ENCODE results near the gene AAK1.

DNA sequence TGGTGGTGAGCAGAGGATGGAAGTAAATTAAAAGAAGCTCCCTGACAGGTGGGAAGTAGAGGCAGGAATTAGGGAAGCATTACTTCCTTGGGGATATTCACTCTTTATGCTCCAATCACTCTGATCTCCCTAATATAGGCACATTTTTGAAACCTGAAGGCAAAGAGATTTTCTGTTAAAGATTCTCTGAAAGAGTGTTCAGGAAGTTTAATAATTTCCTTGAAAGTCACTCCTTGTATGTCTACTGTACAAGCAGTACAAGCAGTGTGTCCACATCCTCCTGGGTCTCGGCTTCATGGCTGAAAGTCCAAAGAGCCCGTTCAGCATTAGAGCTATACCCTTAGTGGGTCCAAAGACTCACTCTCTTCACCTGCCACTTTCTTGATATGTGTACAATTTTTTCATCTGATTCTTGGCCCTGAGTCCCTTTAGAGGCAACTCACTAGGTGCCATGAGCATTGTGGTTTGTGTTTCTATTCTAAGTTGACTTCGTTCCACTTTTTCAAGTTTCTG is 60.2 kb downstream of the AAK1 start:
- TF ChIP-seq, protein P1, sequence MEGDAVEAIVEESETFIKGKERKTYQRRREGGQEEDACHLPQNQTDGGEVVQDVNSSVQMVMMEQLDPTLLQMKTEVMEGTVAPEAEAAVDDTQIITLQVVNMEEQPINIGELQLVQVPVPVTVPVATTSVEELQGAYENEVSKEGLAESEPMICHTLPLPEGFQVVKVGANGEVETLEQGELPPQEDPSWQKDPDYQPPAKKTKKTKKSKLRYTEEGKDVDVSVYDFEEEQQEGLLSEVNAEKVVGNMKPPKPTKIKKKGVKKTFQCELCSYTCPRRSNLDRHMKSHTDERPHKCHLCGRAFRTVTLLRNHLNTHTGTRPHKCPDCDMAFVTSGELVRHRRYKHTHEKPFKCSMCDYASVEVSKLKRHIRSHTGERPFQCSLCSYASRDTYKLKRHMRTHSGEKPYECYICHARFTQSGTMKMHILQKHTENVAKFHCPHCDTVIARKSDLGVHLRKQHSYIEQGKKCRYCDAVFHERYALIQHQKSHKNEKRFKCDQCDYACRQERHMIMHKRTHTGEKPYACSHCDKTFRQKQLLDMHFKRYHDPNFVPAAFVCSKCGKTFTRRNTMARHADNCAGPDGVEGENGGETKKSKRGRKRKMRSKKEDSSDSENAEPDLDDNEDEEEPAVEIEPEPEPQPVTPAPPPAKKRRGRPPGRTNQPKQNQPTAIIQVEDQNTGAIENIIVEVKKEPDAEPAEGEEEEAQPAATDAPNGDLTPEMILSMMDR (IDR thresholded peaks at IDR 0.05; ENCODE audit: poor library complexity, severe bottlenecking), result no peak
- TF ChIP-seq EZH2 (IDR thresholded peaks at IDR 0.05; ENCODE audit: borderline replicate concordance, insufficient read depth, low read length, poor library complexity, severe bottlenecking) (no peak), POLR2AphosphoS5 (IDR thresholded peaks at IDR 0.05) (no peak)

Measured in neural cell (in vitro differentiated cells).